ENCODE measurements around the gene MSX1. TPM values are rescaled to one million over a fixed set of nuclear protein-coding genes. Genes with fewer than 3 reads are reported as not detected.

MSX1 gene
- total RNA-seq, 1 donor from 2014 or later: 3.4 TPM

DNA sequence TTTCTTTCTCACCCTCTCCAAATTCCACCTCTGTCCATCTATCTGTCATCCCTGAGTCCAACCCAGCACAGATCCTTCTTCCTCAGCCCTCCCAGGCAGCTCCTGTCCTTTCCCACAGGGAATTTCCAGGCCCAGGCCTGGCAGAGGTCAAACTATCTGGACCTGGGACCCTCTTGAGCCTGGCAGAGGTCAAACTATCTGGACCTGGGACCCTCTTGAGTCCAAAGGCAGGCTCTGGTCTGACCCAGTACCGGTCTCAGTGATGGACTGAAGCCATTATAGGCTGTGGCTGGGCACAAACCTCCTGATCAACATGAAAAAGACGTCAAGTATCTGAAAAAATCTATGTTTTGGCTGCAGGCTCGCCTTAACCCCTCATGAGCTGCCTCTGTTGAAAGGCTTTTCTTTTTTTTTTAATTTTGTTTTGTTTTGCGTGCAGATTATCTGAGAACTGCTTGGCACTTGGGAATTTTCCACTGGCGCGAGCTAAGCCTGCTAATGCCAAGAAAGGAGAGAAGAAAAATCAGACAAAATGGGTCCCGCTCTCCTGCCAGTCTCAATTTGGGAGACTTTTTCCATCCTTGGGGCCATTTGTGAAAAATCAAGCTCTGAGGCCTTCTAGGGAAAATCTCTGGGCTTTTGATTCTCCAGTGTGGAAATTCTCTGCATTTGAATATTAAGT lies 31.2 kb downstream of the MSX1 start:
- intact Hi-C loops (cut with micrococcal nuclease): no loop called here

DNA sequence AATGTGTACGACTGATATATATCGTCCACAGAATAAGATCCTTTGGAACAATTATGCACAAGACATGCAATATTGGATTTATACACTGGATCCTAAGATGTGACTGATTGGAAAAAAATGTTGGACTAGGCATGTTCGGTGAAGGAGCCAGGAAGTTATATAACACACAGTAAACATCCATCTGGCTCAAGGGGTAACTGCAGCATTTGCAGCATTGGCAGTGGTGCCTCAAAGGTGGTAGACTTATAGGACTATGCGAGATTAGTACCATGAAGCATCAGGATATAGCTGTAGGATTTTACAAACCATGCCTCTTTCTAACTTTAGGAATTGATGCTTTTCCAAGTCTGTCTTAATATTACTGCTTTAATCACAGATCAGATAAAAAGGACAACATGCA lies 34.3 kb downstream of the MSX1 start:
- H3K9me3 ChIP-seq (replicated peaks): no peaks in the 10 kb centered on the region
- H3K27ac ChIP-seq (replicated peaks): no peak overlapping the region
- TF ChIP-seq, protein P1, sequence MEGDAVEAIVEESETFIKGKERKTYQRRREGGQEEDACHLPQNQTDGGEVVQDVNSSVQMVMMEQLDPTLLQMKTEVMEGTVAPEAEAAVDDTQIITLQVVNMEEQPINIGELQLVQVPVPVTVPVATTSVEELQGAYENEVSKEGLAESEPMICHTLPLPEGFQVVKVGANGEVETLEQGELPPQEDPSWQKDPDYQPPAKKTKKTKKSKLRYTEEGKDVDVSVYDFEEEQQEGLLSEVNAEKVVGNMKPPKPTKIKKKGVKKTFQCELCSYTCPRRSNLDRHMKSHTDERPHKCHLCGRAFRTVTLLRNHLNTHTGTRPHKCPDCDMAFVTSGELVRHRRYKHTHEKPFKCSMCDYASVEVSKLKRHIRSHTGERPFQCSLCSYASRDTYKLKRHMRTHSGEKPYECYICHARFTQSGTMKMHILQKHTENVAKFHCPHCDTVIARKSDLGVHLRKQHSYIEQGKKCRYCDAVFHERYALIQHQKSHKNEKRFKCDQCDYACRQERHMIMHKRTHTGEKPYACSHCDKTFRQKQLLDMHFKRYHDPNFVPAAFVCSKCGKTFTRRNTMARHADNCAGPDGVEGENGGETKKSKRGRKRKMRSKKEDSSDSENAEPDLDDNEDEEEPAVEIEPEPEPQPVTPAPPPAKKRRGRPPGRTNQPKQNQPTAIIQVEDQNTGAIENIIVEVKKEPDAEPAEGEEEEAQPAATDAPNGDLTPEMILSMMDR (IDR thresholded peaks at IDR 0.05; ENCODE audit: borderline replicate concordance): no peak
- DNase-seq: no peak
- intact Hi-C loops (cut with micrococcal nuclease): no loop called here
- no peaks in the 10 kb centered on the region for H3K4me1 ChIP-seq
- H3K27me3 ChIP-seq (ENCODE audit: low read depth): peaks cover 76% of the 10 kb centered on the region
- H3K4me3 ChIP-seq: no peak overlapping the region
- H3K36me3 ChIP-seq: no peaks in the 10 kb centered on the region

More for the DNA sequence above, 31.2 kb downstream of the MSX1 start:
- Histone ChIP-seq H3K9me3 (replicated peaks) (no peaks in the 10 kb centered on the region), H3K4me3 (no peak overlapping the region), H3K27ac (replicated peaks) (no peak overlapping the region), H3K4me1 (no peaks in the 10 kb centered on the region), H3K36me3 (no peaks in the 10 kb centered on the region), H3K27me3 (ENCODE audit: low read depth) (peaks cover 84% of the 10 kb centered on the region)
- TF ChIP-seq, protein P1 (IDR thresholded peaks at IDR 0.05; ENCODE audit: borderline replicate concordance): no peak
- DNase-seq: no peak

DNA sequence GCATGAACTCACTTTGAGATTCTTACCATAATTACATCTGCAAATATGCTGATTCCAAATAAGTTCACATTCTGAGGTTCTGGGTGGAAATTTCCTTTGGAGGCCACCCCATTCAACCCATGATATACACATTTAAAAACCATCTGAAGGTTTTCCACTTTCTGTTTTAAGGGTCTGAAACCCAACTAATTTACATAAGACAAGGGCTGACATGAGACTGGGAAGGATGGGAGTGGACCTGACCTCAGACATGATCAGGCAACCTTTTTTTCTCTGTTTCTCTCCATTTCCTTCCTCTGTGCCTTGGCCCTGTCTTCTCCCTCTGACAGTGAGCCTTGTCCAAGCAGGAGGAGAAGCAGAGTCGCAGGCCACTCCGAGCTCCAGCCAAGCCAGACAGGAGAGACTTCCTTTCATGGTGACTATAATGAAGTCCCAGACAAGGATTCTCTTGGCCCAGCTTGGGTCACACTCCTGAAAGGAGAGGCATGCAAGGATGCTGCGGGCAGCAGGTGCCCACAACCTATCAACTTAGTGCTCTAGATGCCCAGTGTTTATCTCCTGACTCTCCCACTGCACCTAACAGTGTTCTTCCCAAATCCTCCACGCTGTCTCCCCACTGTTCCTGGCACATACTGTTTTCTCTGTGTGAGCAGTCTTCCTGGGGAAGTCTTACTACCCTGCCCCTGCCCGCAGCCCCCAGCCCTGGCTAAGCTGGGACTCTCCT lies 39.9 kb downstream of the MSX1 start:
- TF ChIP-seq, protein P1 (IDR thresholded peaks at IDR 0.05; ENCODE audit: borderline replicate concordance): no peak
- no peaks in the 10 kb centered on the region for H3K36me3 ChIP-seq
- H3K9me3 ChIP-seq (replicated peaks): no peaks in the 10 kb centered on the region
- no peaks in the 10 kb centered on the region for H3K4me1 ChIP-seq
- no peak overlapping the region for H3K4me3 ChIP-seq
- intact Hi-C loops (cut with micrococcal nuclease): no loop called here
- H3K27ac ChIP-seq (replicated peaks): no peak overlapping the region
- no peak for DNase-seq
- peaks cover 83% of the 10 kb centered on the region for H3K27me3 ChIP-seq (ENCODE audit: low read depth)

DNA sequence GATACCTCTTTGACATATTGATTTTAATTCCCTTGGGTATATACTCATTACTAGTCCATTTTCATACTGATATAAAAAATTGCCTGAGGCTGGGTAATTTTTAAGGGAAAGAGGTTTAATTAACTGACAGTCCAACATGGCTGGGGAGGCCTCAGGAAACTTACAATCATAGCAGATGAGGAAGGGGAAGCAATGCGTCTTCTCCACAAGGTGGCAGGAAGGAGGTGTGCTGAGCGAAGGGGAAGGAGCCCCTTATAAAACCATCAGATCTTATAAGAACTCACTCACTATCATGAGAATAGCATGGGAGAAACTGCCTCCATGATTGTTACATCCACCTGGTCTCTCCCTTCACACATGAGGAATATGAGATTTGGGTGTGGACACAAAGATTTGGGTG lies 42.4 kb downstream of the MSX1 start:
- Histone ChIP-seq H3K27me3 (ENCODE audit: low read depth) (peaks cover 93% of the 10 kb centered on the region), H3K9me3 (replicated peaks) (no peaks in the 10 kb centered on the region), H3K36me3 (no peaks in the 10 kb centered on the region), H3K4me1 (no peaks in the 10 kb centered on the region), H3K4me3 (no peak overlapping the region), H3K27ac (replicated peaks) (no peak overlapping the region)
- TF ChIP-seq, protein P1 (IDR thresholded peaks at IDR 0.05; ENCODE audit: borderline replicate concordance): no peak
- no peak for DNase-seq
- intact Hi-C loops (cut with micrococcal nuclease): no loop called here

DNA sequence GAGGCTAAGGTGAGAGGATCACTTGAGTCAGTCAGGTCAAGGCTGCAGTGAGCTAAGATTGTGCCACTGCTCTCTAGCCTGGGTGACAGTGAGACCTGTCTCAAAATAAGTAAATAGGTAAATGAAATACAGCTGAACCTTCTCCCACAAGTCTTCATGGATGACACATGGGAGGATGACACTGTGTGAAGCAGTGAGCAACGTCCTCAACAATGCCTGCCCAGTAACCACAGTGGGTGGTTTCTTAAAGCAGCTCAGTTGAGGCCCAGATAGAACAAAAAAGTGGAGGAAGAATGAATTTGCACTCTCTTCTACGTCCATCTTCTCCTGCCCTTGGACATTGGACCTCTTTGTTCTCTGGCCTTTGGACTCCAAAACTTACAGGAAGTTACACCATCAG lies 52.7 kb downstream of the MSX1 start:
- H3K4me3 ChIP-seq: no peak overlapping the region
- H3K36me3 ChIP-seq: no peaks in the 10 kb centered on the region
- H3K27me3 ChIP-seq (ENCODE audit: low read depth): peaks cover 61% of the 10 kb centered on the region
- H3K9me3 ChIP-seq (replicated peaks): peaks cover 4% of the 10 kb centered on the region
- TF ChIP-seq, protein P1 (IDR thresholded peaks at IDR 0.05; ENCODE audit: borderline replicate concordance): no peak
- intact Hi-C loops (cut with micrococcal nuclease): no loop called here
- DNase-seq: no peak
- H3K4me1 ChIP-seq: no peaks in the 10 kb centered on the region
- H3K27ac ChIP-seq (replicated peaks): no peak overlapping the region
